Fibroblast of the aortic adventitia (primary cell): ENCODE measurements around the gene SHC4. TPM values are rescaled to one million over a fixed set of nuclear protein-coding genes. Genes with fewer than 3 reads are reported as not detected.

Source experiments
- DNase-seq: peaks from one replicate; pipeline ENCODE4 v3.0.0-alpha.2; 2010; ENCODE audit warnings: low read depth
- H3K4me3 ChIP-seq: 2 replicates; pipeline ENCODE4 v1.5.1; 2011; ENCODE audit warnings: low read depth, mild to moderate bottlenecking, control low read depth, low read length, moderate library complexity
- small RNA-seq: library from RNA; depleted of rRNA; stranded (forward); fragments of <200 nt; gene quantifications from one replicate; pipeline ENCODE3, GENCODE V24; 2012
- total RNA-seq: library from RNA; depleted of rRNA; stranded (reverse); fragments of >200 nt; gene quantifications from 2 replicates; pipeline ENCODE4 v1.2.3, GENCODE V29; 2012; ENCODE audit warnings: low replicate concordance
- TF ChIP-seq, protein P1 (sequence below): IDR thresholded peaks from 2 replicates; pipeline ENCODE4 v1.5.1; 2011; ENCODE audit warnings: mild to moderate bottlenecking, low read length, control low read depth, inconsistent platforms; ENCODE audit not compliant: insufficient read depth

SHC4 gene
- total RNA-seq, 1 donor: 2.2 TPM

DNA sequence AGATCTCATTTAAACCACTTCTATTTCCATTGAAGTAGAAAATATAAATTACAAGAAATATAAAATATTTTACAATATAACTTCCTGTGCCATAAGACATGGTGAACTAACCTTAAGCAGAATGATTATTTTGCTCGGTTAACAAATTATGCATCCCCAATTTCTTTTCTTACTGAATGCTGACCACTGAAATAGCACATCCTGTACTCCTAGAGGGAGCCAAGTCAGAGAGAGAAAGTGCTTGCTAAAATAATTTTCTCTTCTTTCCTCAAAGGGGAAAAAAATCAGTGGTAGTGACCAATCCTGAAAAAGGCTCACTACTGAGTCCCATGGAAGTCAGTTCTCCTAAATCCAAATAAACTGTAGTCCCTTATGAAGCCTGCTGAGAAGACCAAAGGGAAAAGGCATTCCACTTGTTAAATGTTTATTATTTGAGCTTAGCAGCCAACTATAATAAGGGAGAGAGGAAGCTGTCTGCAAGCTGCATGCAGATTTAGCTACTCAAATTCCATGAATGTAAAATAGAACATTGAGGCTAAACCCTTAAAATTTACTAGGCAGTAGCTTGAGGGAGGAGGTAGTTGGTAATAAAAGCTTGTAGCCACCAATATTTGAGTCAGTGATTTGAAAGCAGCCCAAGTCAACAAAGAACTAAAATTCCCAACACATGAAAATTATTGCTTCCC, 185.9 kb downstream of the SHC4 start:
- TF ChIP-seq, protein P1, sequence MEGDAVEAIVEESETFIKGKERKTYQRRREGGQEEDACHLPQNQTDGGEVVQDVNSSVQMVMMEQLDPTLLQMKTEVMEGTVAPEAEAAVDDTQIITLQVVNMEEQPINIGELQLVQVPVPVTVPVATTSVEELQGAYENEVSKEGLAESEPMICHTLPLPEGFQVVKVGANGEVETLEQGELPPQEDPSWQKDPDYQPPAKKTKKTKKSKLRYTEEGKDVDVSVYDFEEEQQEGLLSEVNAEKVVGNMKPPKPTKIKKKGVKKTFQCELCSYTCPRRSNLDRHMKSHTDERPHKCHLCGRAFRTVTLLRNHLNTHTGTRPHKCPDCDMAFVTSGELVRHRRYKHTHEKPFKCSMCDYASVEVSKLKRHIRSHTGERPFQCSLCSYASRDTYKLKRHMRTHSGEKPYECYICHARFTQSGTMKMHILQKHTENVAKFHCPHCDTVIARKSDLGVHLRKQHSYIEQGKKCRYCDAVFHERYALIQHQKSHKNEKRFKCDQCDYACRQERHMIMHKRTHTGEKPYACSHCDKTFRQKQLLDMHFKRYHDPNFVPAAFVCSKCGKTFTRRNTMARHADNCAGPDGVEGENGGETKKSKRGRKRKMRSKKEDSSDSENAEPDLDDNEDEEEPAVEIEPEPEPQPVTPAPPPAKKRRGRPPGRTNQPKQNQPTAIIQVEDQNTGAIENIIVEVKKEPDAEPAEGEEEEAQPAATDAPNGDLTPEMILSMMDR: no peak
- peak; percentile 31 for DNase-seq
- H3K4me3 ChIP-seq: no peak overlapping the region

DNA sequence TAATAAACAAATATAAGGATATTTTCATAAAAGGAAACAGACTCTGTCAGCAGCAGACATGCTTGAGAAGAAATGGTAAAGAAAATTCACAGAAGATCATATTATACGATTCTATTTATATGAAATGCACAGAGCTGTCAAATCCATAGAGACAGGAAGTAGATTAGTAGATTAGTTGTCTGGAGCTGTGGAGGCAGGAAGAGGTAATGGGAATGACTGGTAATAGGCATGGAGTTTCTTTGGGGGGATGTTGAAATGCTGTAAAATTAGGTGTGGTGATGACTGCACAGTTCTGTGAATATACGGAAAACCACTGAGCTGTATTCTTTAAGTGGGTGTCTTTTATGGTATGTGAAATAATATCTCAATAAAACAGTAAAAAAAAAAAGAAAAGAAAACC, 188.2 kb downstream of the SHC4 start:
- TF ChIP-seq, protein P1: no peak
- H3K4me3 ChIP-seq: no peak overlapping the region
- no peak for DNase-seq

DNA sequence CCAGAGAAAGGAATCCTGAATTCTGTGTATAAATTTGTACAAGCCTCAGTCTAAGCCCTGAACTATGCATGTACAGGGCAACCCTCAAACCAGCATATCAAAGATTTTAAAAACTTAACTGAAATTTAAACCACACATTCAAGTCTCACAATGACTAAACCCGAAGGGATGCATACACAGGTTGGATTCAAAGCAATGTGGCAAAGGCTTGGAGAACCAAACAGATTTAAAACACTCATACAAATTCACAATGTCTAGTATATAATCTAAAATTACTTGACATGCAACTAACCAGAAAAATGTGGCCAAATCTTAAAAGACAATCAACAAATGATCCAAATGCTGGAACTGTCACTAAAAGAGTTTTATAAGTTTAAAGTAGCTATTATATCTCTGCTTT, 189.2 kb downstream of the SHC4 start:
- DNase-seq: no peak

More for the DNA sequence above, 189.2 kb downstream of the SHC4 start:
- H3K4me3 ChIP-seq: no peak overlapping the region
- TF ChIP-seq, protein P1: no peak

Small RNAs within 50 kb of the gene (small RNA-seq; reads per million reads assigned to genes)
- gene RF00019: not detected

Other genes starting within 250 kb of the SHC4 start
- gene CEP152, start 152.8 kb downstream of the SHC4 start, total RNA-seq: 11.1 and 14.4 TPM in 2 replicates
- gene EID1, start 85.8 kb downstream of the SHC4 start, total RNA-seq: 253 and 674 TPM in 2 replicates
- gene SECISBP2L, start 82.5 kb upstream of the SHC4 start, total RNA-seq: 45.7 and 48.9 TPM in 2 replicates
- 116 and 176 TPM in 2 replicates for gene COPS2, start 191.7 kb upstream of the SHC4 start, total RNA-seq
- gene GALK2, start 206.3 kb upstream of the SHC4 start, total RNA-seq: 30.9 and 50.5 TPM in 2 replicates